HG03342 (cell line): ENCODE measurements around the gene KCNJ8.

ENCODE experiments used
- ATAC-seq: cut with Tn5 transposase; IDR thresholded peaks from one replicate; pipeline ENCODE4 v1.9.1; 2021; ENCODE audit warnings: mild to moderate bottlenecking, moderate library complexity; ENCODE audit not compliant: unreplicated experiment

The KCNJ8 gene

GRCh38 chr12:21718944-21719650 is 55.4 kb downstream of the KCNJ8 start:
- no peak for ATAC-seq

- ATAC-seq: no peak
Observed at GRCh38 chr12:21718403-21718802, 56.1 kb downstream of the KCNJ8 start.

- ATAC-seq: no peak
Observed at GRCh38 chr12:21717767-21718166, 56.7 kb downstream of the KCNJ8 start.

GRCh38 chr12:21715386-21715785 is 59.1 kb downstream of the KCNJ8 start:
- no peak for ATAC-seq
